ENCODE measurements around the gene PIP4K2A. TPM values are rescaled to one million over a fixed set of nuclear protein-coding genes. Genes with fewer than 3 reads are reported as not detected.
A peak's percentile ranks its signal among the peaks of the same experiment; 100 is the strongest.

Gene PIP4K2A
- total and polyA plus RNA-seq, 2 donors (not counting 3 experiments of a cell fraction or from before 2014, with no cell fraction given), result 11.8 to 32.6 TPM

DNA sequence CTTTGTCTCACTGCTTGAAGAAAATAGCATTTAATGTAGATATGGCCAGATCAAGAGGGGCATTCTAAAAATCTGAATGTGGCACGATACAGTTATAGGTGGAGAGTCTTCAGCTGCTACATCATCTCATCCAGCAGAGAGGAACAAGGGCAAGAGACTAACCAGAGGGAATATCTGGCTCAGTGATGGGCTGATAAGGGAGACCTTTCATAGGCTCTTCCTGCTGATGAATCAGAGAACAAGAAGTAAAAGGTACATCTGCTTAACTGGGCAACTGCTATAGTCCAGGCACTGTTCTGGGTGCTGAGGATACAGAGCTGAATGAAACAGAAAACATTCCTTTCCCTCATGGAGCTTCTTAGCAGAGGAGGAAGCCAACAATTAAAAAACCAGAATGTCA is 37.9 kb downstream of the PIP4K2A start:
- Histone ChIP-seq H3K27ac (ENCODE audit: insufficient read depth, low read depth, low read length) (no peak overlapping the region), H3K4me3 (replicated peaks in 1 of 3; ENCODE audit: insufficient read depth in 1 of 3, low read depth in 1 of 3, low read length in 3 of 3) (no peak overlapping the region), H3K9me1 (replicated peaks; ENCODE audit: control insufficient read depth, extremely low read depth, insufficient read depth, low read length) (no peaks in the 10 kb centered on the region), H3K9me3 (replicated peaks; ENCODE audit: control insufficient read depth, insufficient read depth, low read length) (no peaks in the 10 kb centered on the region), H4K20me1 (replicated peaks; ENCODE audit: control insufficient read depth, extremely low read depth, insufficient read depth, low read length) (peaks cover 12% of the 10 kb centered on the region), H3K27me3 (ENCODE audit: control insufficient read depth in 2 of 2, insufficient read depth in 2 of 2, low read length in 2 of 2) (no peaks in the 10 kb centered on the region), H3K79me2 (ENCODE audit: control insufficient read depth, insufficient read depth, low read length) (peaks cover 44% of the 10 kb centered on the region), H2AFZ (ENCODE audit: low read depth, low read length) (no peak overlapping the region), H3K9ac (replicated peaks; ENCODE audit: extremely low read depth, insufficient read depth, low read length) (no peak overlapping the region), H3K4me2 (ENCODE audit: insufficient read depth, low read length) (no peak overlapping the region), H3K36me3 (ENCODE audit: control insufficient read depth in 2 of 2, extremely low read depth in 1 of 2, insufficient read depth in 2 of 2, low read length in 2 of 2) (no peaks in the 10 kb centered on the region), H3K4me1 (ENCODE audit: control insufficient read depth, extremely low read depth, insufficient read depth, low read length) (peaks cover 18% of the 10 kb centered on the region)
- no TSS peak for BruUV-seq (replicated peaks)
- POLR2A ChIA-PET, result no interaction called here
- dilution Hi-C loops (cut with MboI; ENCODE audit: extremely low pct_ligation_motif_present, low sequenced_read_pairs), result no loop called here
- no peak for TF ChIP-seq FOS (IDR thresholded peaks at IDR 0.05; ENCODE audit: borderline replicate concordance, insufficient read depth, low read length)
- TF ChIP-seq GATA2 (IDR thresholded peaks at IDR 0.05; ENCODE audit: insufficient read depth, insufficient read length, low read depth, low read length), result peak; percentile 36
- no peak for TF ChIP-seq EZH2 (IDR thresholded peaks at IDR 0.05; ENCODE audit: borderline replicate concordance, low read depth, low read length, severe bottlenecking)
- intact Hi-C loops (cut with micrococcal nuclease), result no loop called here
- no peak for DNase-seq (ENCODE audit: low read depth, low spot score)
- FAIRE-seq, result no peak
- CTCF ChIA-PET, result no interaction called here

DNA sequence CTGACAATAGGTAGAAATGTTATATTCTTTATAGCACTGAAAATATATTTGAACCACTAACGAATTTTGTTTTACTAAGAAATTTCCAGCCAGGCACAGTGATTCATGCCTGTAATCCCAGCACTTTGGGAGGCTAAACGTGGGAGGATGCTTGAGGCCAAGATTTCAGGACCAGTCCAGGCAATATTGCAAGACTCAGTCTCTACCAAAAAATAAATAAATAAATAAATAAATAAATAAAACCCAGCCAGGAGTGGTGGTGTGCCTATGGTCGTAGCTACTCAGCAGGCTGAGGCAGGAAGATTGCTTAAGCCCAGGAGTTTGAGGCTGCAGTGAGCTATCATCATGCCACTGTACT is 39.8 kb downstream of the PIP4K2A start:
- H3K9ac ChIP-seq (replicated peaks; ENCODE audit: extremely low read depth, insufficient read depth, low read length), result no peak overlapping the region
- peaks cover 45% of the 10 kb centered on the region for H3K79me2 ChIP-seq (ENCODE audit: control insufficient read depth, insufficient read depth, low read length)
- ChIA-PET POLR2A (interaction anchor here (0.6 kb wide), 1 partner anchor 20 kb away, joined by 3 read pairs; no protein-coding TSS in a partner anchor), CTCF (no interaction called here)
- dilution Hi-C loops (cut with MboI; ENCODE audit: extremely low pct_ligation_motif_present, low sequenced_read_pairs), result no loop called here
- H3K27me3 ChIP-seq (ENCODE audit: control insufficient read depth in 2 of 2, insufficient read depth in 2 of 2, low read length in 2 of 2), result no peaks in the 10 kb centered on the region
- H3K27ac ChIP-seq (ENCODE audit: insufficient read depth, low read depth, low read length), result no peak overlapping the region
- no peaks in the 10 kb centered on the region for H3K9me1 ChIP-seq (replicated peaks; ENCODE audit: control insufficient read depth, extremely low read depth, insufficient read depth, low read length)
- no peak for FAIRE-seq
- peaks cover 14% of the 10 kb centered on the region for H3K4me1 ChIP-seq (ENCODE audit: control insufficient read depth, extremely low read depth, insufficient read depth, low read length)
- intact Hi-C loops (cut with micrococcal nuclease), result no loop called here
- no peak overlapping the region for H3K4me3 ChIP-seq (replicated peaks in 1 of 3; ENCODE audit: insufficient read depth in 1 of 3, low read depth in 1 of 3, low read length in 3 of 3)
- TF ChIP-seq FOS (IDR thresholded peaks at IDR 0.05; ENCODE audit: borderline replicate concordance, insufficient read depth, low read length), result no peak
- TF ChIP-seq GATA2 (IDR thresholded peaks at IDR 0.05; ENCODE audit: insufficient read depth, insufficient read length, low read depth, low read length), result no peak
- TF ChIP-seq EZH2 (IDR thresholded peaks at IDR 0.05; ENCODE audit: borderline replicate concordance, low read depth, low read length, severe bottlenecking), result no peak
- no peak for TF ChIP-seq MYC (IDR thresholded peaks at IDR 0.05; ENCODE audit: low read depth, low read length)
- TF ChIP-seq, protein P1, sequence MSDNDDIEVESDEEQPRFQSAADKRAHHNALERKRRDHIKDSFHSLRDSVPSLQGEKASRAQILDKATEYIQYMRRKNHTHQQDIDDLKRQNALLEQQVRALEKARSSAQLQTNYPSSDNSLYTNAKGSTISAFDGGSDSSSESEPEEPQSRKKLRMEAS (IDR thresholded peaks at IDR 0.05; ENCODE audit: insufficient read depth, insufficient read length), result no peak
- TF ChIP-seq, protein P2, sequence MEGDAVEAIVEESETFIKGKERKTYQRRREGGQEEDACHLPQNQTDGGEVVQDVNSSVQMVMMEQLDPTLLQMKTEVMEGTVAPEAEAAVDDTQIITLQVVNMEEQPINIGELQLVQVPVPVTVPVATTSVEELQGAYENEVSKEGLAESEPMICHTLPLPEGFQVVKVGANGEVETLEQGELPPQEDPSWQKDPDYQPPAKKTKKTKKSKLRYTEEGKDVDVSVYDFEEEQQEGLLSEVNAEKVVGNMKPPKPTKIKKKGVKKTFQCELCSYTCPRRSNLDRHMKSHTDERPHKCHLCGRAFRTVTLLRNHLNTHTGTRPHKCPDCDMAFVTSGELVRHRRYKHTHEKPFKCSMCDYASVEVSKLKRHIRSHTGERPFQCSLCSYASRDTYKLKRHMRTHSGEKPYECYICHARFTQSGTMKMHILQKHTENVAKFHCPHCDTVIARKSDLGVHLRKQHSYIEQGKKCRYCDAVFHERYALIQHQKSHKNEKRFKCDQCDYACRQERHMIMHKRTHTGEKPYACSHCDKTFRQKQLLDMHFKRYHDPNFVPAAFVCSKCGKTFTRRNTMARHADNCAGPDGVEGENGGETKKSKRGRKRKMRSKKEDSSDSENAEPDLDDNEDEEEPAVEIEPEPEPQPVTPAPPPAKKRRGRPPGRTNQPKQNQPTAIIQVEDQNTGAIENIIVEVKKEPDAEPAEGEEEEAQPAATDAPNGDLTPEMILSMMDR (IDR thresholded peaks at IDR 0.05; ENCODE audit: extremely low read depth in 1 of 2, insufficient read depth in 1 of 2, low read depth in 1 of 2, low read length in 2 of 2), result no peak
- TF ChIP-seq JUN (IDR thresholded peaks at IDR 0.05; ENCODE audit: borderline replicate concordance, insufficient read depth, insufficient read length, low read depth), result no peak
- TF ChIP-seq POLR2AphosphoS5 (IDR thresholded peaks at IDR 0.05; ENCODE audit: insufficient read depth, low read depth, low read length), result no peak
- no peak for TF ChIP-seq POLR2A (IDR thresholded peaks at IDR 0.05; ENCODE audit: low read depth, low read length)
- no peak overlapping the region for H3K4me2 ChIP-seq (ENCODE audit: insufficient read depth, low read length)
- H3K36me3 ChIP-seq (ENCODE audit: control insufficient read depth in 2 of 2, extremely low read depth in 1 of 2, insufficient read depth in 2 of 2, low read length in 2 of 2), result no peaks in the 10 kb centered on the region
- no TSS peak for BruUV-seq (replicated peaks)
- DNase-seq (ENCODE audit: low read depth, low spot score), result no peak
- H3K9me3 ChIP-seq (replicated peaks; ENCODE audit: control insufficient read depth, insufficient read depth, low read length), result no peaks in the 10 kb centered on the region
- H2AFZ ChIP-seq (ENCODE audit: low read depth, low read length), result no peak overlapping the region
- H4K20me1 ChIP-seq (replicated peaks; ENCODE audit: control insufficient read depth, extremely low read depth, insufficient read depth, low read length), result peaks cover 15% of the 10 kb centered on the region
